Measurements from ENCODE around the gene NEUROD2.

GRCh38 chr17:39632153-39632941 lies 24.6 kb upstream of the NEUROD2 start:
- TF ChIP-seq CTCF (conservative IDR thresholded peaks at IDR 0.05 in 1 of 2, IDR thresholded peaks at IDR 0.05 in 1 of 2; ENCODE audit: extremely low read depth in 1 of 2, insufficient read depth in 1 of 2, low read depth in 1 of 2, low read length in 2 of 2) (no peak), EZH2 (IDR thresholded peaks at IDR 0.05; ENCODE audit: borderline replicate concordance, low read length) (no peak)

All from mammary epithelial cell (primary cell).